Activated T-helper 2 cell treated with anti-CD3 and anti-CD28 coated beads, Interferon-gamma antibody, Interleukin-2, Interleukin-4, amounts not matched to agents 10 μg/mL and 5 μg/mL and 100 μg/mL, durations not matched to agents 14 hours and 24 hours and 36 hours (primary cell): Measurements from ENCODE around the gene BGLAP. TPM values are rescaled to one million over a fixed set of nuclear protein-coding genes. Genes with fewer than 3 reads are reported as not detected.

ENCODE experiments used
- DNase-seq: peaks from one replicate; pipeline ENCODE4 v3.0.0; 2021; ENCODE audit warnings: low spot score
- H3K27ac Mint-ChIP-seq: one replicate; pipeline ENCODE4 v1.8.0; 2021; ENCODE audit warnings: mixed read lengths
- H3K27me3 Mint-ChIP-seq: one replicate; pipeline ENCODE4 v1.8.0; 2021; ENCODE audit warnings: low read depth, mixed read lengths
- H3K36me3 Mint-ChIP-seq: one replicate; pipeline ENCODE4 v1.8.0; 2021; ENCODE audit warnings: low read depth, mixed read lengths
- H3K4me1 Mint-ChIP-seq: one replicate; pipeline ENCODE4 v1.8.0; 2021; ENCODE audit warnings: low read depth, mixed read lengths
- H3K4me3 Mint-ChIP-seq: one replicate; pipeline ENCODE4 v1.8.0; 2021; ENCODE audit warnings: low read depth, mild to moderate bottlenecking, moderate library complexity, mixed read lengths
- H3K9me3 Mint-ChIP-seq: one replicate; pipeline ENCODE4 v1.8.0; 2021; ENCODE audit warnings: mixed read lengths
- intact Hi-C: fragments of 100-400 bp; cut with micrococcal nuclease; formaldehyde crosslinking; loops from one replicate; pipeline ENCODE4 v1.15.1; 2023
- total RNA-seq: library from RNA; stranded (reverse); gene quantifications from 2 replicates; pipeline ENCODE4 v1.2.3, GENCODE V29; 2022

Gene BGLAP
- total RNA-seq, 1 donor from 2014 or later = 2.2 TPM

GRCh38 chr1:156268336-156268735, 26.4 kb downstream of the BGLAP start:
- H3K9me3 Mint-ChIP-seq = no peaks in the 10 kb centered on the region
- no peak overlapping the region for H3K27ac Mint-ChIP-seq
- H3K36me3 Mint-ChIP-seq = peaks cover 84% of the 10 kb centered on the region
- DNase-seq = no peak
- H3K4me1 Mint-ChIP-seq = no peaks in the 10 kb centered on the region
- intact Hi-C loops = no loop called here
- no peak overlapping the region for H3K4me3 Mint-ChIP-seq
- no peaks in the 10 kb centered on the region for H3K27me3 Mint-ChIP-seq

GRCh38 chr1:156270314-156270713, 28.3 kb downstream of the BGLAP start:
- Mint-ChIP-seq H3K9me3 (no peaks in the 10 kb centered on the region), H3K27ac (no peak overlapping the region), H3K36me3 (peaks cover 86% of the 10 kb centered on the region), H3K4me1 (no peaks in the 10 kb centered on the region), H3K4me3 (no peak overlapping the region), H3K27me3 (no peaks in the 10 kb centered on the region)
- intact Hi-C loops = no loop called here
- DNase-seq = no peak

DNA sequence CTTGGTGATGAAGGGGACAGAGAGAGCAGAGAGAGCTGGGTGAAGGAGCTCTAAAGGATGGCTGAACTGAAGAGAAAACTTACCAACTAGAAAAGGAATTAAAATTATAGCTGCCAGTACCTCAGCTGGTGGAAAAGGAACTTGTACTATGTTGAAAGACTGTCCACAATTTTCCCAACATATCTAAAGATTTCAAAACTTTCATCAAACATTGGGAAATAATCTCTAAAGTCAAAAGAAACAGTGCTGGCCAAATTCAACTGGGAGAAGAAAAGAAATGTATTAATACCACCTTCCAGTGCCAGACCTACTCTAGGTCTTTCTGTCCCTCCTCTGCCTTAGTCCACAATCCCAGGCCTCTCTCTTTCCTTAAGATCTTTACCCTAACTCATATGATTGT, 34.5 kb downstream of the BGLAP start:
- H3K4me1 Mint-ChIP-seq = peaks cover 15% of the 10 kb centered on the region
- H3K27me3 Mint-ChIP-seq = no peaks in the 10 kb centered on the region
- H3K36me3 Mint-ChIP-seq = peaks cover 77% of the 10 kb centered on the region
- no peak overlapping the region for H3K4me3 Mint-ChIP-seq
- H3K27ac Mint-ChIP-seq = no peak overlapping the region
- no peak for DNase-seq
- H3K9me3 Mint-ChIP-seq = no peaks in the 10 kb centered on the region
- intact Hi-C loops = no loop called here

DNA sequence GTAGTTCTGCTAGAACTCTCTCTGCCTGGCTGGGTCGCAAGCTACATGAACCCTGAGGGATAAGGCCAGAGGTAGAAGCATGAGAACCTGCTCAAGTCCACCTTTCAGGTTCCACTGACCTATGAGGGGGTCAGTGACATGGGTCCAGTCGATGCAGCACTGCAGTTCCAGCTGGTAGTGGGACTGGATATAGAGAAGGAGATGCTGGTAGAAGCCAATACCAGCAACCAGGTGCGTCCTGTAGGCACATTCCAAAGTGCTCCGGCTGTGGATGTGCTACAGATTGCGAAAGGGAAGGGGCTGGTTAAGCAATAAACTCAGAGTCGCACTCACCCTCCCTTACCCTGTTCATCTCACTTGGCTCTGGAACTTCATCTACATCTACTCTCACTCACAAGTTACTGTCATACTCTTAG, 35.0 kb downstream of the BGLAP start:
- H3K27ac Mint-ChIP-seq = no peak overlapping the region
- intact Hi-C loops = no loop called here
- no peaks in the 10 kb centered on the region for H3K9me3 Mint-ChIP-seq
- H3K27me3 Mint-ChIP-seq = no peaks in the 10 kb centered on the region
- no peak for DNase-seq
- H3K4me1 Mint-ChIP-seq = peaks cover 19% of the 10 kb centered on the region
- peaks cover 73% of the 10 kb centered on the region for H3K36me3 Mint-ChIP-seq
- H3K4me3 Mint-ChIP-seq = no peak overlapping the region

DNA sequence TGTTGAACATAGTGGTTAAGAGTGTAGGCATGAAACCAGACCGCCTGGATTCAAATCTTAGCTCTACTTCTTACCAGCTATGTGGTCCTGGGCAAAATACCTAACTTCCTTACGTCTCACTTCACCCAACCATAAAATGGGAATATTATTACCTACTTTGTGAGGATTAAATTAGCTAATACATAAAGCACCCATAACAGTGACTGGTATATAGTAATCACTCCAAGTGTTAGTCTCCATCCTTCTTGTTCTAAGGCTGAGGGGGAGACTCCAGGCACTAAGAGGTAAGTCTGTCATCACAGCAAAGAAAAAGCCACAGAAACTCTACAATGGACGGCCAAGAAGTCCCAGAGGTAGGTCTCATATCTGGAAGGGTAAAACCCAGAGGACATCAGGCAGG, 37.9 kb downstream of the BGLAP start:
- Mint-ChIP-seq H3K4me1 (peaks cover 31% of the 10 kb centered on the region), H3K4me3 (no peak overlapping the region), H3K9me3 (no peaks in the 10 kb centered on the region), H3K27me3 (no peaks in the 10 kb centered on the region), H3K36me3 (peaks cover 45% of the 10 kb centered on the region), H3K27ac (no peak overlapping the region)
- no peak for DNase-seq
- intact Hi-C loops = loop anchor here (5.0 kb wide), 3 partner anchors 37 to 423 kb away; partner anchors contain the start of genes GON4L and SYT11

GRCh38 chr1:156281281-156281680, 39.3 kb downstream of the BGLAP start:
- peak overlapping the region; percentile 89 for H3K27ac Mint-ChIP-seq
- intact Hi-C loops = loop anchor here (5.0 kb wide), 3 partner anchors 36 to 424 kb away; partner anchors contain the start of genes GON4L and SYT11
- peaks cover 31% of the 10 kb centered on the region for H3K4me1 Mint-ChIP-seq
- peaks cover 39% of the 10 kb centered on the region for H3K36me3 Mint-ChIP-seq
- peak overlapping the region; percentile 94 for H3K4me3 Mint-ChIP-seq
- DNase-seq = no peak
- no peaks in the 10 kb centered on the region for H3K9me3 Mint-ChIP-seq
- no peaks in the 10 kb centered on the region for H3K27me3 Mint-ChIP-seq

- peaks cover 31% of the 10 kb centered on the region for H3K4me1 Mint-ChIP-seq
- peak overlapping the region; percentile 94 for H3K4me3 Mint-ChIP-seq
- no peaks in the 10 kb centered on the region for H3K9me3 Mint-ChIP-seq
- intact Hi-C loops = loop anchor here (1.0 to 5.0 kb wide), 5 partner anchors 35 to 425 kb away; partner anchors contain the start of genes CCT3, GON4L, LAMTOR2 and SYT11
- peak overlapping the region; percentile 89 for H3K27ac Mint-ChIP-seq
- H3K27me3 Mint-ChIP-seq = no peaks in the 10 kb centered on the region
- no peak for DNase-seq
- peaks cover 35% of the 10 kb centered on the region for H3K36me3 Mint-ChIP-seq
Measured at GRCh38 chr1:156281693-156282478, 39.9 kb downstream of the BGLAP start.

DNA sequence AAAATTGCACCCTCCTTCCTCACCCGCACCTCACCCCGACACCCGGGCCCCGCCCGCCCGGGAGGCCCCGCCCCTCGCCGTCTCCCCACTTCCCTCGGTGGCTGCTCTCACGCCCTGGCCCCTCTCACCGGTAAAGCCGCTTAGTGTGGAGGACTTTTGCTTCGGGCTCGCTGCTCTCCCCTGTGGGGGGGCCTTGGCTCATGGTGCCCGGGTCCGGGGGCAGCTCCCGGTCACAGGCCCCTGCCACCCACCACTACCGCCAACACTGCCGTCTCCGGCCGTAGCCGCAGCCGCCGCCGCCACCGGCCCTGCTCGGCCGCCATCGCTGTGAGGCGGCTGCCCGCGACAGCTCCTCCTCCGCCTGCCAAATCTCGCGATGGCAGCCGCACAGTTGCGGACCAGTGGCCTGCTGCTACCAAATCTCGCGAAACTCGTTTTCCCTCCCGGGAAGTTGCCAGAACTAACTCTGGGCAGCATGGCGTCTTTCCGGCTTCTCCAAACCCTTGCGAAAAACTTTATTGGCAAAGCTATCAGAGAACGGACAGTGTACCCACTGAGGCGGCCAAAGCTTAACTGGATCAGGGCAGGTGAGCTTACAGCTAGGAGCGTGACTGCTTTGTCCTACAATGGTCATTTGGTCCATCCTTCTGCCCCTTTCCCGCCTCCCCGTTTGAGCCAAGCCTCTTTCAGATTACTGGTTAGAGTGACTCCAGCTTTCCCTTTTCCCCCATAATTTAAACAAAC, 40.7 kb downstream of the BGLAP start, which contains the start of gene SMG5:
Gene SMG5 (minus strand): TSS at position 347 of the 744 bp plus-strand sequence. CDS start 145 bp downstream, at position 202.
- Mint-ChIP-seq H3K4me3 (peak within 1 kb of the TSS; percentile 94), H3K27me3 (no peaks in the 10 kb centered on the region), H3K9me3 (no peaks in the 10 kb centered on the region), H3K4me1 (peaks cover 31% of the 10 kb centered on the region), H3K27ac (peak within 1 kb of the TSS; percentile 89), H3K36me3 (peaks cover 27% of the 10 kb centered on the region)
- intact Hi-C loops = loop anchor here (1.0 to 5.0 kb wide), 5 partner anchors 35 to 425 kb away; partner anchors contain the start of genes CCT3, GON4L, LAMTOR2 and SYT11
- DNase-seq = peak; percentile 96

DNA sequence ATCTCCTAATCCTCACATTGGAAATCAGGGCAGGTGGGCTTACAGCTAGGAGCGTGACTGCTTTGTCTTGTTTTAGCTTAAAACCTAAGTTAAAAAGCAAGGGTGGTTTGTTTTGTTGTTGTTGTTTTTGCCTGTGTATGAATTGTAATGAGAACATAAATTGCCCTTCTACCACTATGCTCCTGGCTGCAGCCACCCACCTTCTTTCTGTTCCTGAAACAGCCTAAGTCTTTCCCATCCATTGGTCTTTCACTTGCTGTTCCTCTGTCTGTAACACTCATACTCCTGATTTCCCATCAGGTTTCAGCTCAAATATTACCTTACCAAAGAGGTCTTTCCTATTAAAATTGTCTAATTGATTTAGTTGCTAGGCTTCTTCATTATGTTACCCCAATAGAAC, 41.5 kb downstream of the BGLAP start:
- Mint-ChIP-seq H3K27me3 (no peaks in the 10 kb centered on the region), H3K27ac (peak overlapping the region; percentile 89), H3K9me3 (no peaks in the 10 kb centered on the region), H3K36me3 (peaks cover 19% of the 10 kb centered on the region), H3K4me1 (peaks cover 31% of the 10 kb centered on the region), H3K4me3 (peak overlapping the region; percentile 94)
- no peak for DNase-seq
- intact Hi-C loops = loop anchor here (2.0 to 5.0 kb wide), 4 partner anchors 34 to 426 kb away; partner anchors contain the start of genes CCT3, GON4L, SYT11 and TSACC

DNA sequence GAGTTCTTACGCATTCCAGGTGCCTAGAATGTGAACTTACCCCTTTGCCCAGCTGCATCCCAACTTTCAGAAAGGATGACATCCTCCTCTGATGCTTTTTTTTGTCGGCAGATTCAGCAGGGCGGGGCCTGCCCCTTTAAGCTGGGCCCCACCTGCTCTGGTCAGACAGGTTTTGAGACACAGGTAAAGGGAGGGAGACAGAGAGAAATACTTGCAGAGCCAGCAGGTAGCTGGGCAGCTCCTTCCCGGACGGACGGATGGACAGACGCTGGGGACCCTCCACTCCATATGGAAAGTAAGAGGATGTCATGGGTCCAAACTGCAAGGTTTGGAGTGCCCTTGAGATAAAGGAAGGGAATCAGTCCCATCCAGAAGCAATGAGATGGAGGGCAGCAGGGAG, 42.1 kb downstream of the BGLAP start, which contains the start of gene TMEM79:
Gene TMEM79 (plus strand): TSS at position 214 of the 400 bp plus-strand sequence. CDS start 902 bp downstream, outside the sequence.
- Mint-ChIP-seq H3K9me3 (no peaks in the 10 kb centered on the region), H3K4me3 (peak within 1 kb of the TSS; percentile 94), H3K4me1 (peaks cover 31% of the 10 kb centered on the region), H3K27ac (peak within 1 kb of the TSS; percentile 89), H3K27me3 (no peaks in the 10 kb centered on the region), H3K36me3 (peaks cover 19% of the 10 kb centered on the region)
- DNase-seq = no peak
- intact Hi-C loops = loop anchor here (5.0 kb wide), 3 partner anchors 33 to 427 kb away; partner anchors contain the start of genes GON4L and SYT11

- Mint-ChIP-seq H3K36me3 (peaks cover 21% of the 10 kb centered on the region), H3K27me3 (no peaks in the 10 kb centered on the region), H3K4me1 (peaks cover 30% of the 10 kb centered on the region), H3K27ac (no peak overlapping the region), H3K4me3 (peak overlapping the region; percentile 16), H3K9me3 (no peaks in the 10 kb centered on the region)
- DNase-seq = no peak
- intact Hi-C loops = loop anchor here (5.0 kb wide), 3 partner anchors 33 to 427 kb away; partner anchors contain the start of genes GON4L and SYT11
Measured at GRCh38 chr1:156284757-156285156, 42.8 kb downstream of the BGLAP start.

DNA sequence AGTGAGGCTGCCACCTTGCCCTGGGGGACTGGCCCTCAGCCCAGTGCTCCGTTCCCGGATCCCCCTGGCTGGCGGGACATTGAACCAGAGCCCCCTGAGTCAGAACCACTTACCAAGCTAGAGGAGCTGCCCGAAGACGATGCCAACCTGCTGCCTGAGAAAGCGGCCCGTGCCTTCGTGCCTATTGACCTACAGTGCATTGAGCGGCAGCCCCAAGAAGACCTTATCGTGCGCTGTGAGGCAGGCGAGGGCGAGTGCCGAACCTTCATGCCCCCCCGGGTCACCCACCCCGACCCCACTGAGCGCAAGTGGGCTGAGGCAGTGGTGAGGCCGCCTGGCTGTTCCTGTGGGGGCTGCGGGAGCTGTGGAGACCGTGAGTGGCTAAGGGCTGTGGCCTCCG, 43.5 kb downstream of the BGLAP start:
- no peak for DNase-seq
- Mint-ChIP-seq H3K4me3 (no peak overlapping the region), H3K27ac (no peak overlapping the region), H3K9me3 (no peaks in the 10 kb centered on the region), H3K36me3 (peaks cover 21% of the 10 kb centered on the region), H3K27me3 (no peaks in the 10 kb centered on the region), H3K4me1 (peaks cover 25% of the 10 kb centered on the region)
- intact Hi-C loops = no loop called here
